GM18511 (cell line): ENCODE results near the gene OR51B4.
A peak's percentile ranks its signal among the peaks of the same experiment; 100 is the strongest.
"Not testable (repeated sequence)": the region's sequence is repeated elsewhere in the genome, so short reads cannot be mapped to it uniquely, and the experiment has no call there.

ENCODE experiments used
- ATAC-seq: cut with Tn5 transposase; IDR thresholded peaks from one replicate; pipeline ENCODE4 v1.9.1; 2021; ENCODE audit warnings: mild to moderate bottlenecking, moderate library complexity; ENCODE audit not compliant: unreplicated experiment

The OR51B4 gene

DNA sequence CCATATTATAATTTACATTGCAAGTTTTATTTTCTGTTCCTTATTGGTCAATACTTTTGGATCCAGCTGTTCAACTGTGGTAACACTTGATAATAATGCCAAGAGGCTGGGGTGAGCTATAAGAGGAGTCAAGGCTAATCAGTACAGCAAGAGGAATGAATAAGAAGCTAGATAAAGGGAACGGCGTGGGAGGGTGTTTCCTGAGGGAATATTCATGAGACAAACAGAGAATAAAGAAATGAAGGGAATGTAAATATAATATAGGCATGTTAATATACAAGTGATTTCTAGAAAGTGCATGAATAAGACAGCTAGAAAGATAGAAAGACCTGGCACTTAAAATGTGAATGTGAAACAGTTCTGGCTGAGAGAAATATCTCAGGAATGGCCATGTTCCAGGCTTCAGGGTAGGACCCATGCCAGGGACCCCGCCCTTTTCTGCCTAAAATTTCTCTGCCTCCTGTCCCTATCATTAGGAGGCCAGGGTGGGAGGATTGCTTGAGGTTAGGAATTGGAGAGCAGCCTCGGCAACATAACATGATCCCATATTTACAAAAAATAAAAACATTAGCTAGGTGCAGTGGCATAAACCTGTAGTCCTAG is 3.9 kb downstream of the OR51B4 start:
- ATAC-seq = no peak

DNA sequence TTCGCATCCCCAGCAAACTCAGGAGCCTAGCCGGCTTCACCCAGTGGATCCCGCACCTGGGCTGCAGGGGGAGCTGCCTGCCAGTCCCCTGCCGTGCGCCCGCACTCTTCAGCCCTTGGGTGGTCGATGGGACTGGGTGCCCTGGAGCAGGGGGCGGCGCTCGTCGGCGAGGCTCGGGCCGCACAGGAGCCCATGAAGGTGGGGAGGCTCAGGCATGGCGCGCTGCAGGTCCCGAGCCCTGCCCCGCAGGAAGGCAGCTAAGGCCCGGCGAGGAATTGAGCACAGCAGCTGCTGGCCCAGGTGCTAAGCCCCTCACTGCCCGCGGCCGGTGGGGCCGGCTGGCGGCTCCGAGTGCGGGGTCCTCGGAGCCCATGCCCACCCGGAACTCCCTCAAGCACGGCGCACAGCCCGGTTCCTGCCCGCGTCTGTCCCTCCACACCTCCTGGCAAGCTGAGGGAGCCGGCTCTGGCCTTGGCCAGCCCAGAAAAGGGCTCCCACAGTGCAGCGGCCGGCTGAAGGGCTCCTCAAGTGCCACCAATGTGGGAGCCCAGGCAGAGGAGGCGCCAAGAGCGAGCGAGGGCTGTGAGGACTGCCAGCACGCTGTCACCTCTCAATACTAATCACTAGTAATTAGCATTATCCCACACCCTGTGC is 7.3 kb downstream of the OR51B4 start:
- not testable (repeated sequence) for ATAC-seq

DNA sequence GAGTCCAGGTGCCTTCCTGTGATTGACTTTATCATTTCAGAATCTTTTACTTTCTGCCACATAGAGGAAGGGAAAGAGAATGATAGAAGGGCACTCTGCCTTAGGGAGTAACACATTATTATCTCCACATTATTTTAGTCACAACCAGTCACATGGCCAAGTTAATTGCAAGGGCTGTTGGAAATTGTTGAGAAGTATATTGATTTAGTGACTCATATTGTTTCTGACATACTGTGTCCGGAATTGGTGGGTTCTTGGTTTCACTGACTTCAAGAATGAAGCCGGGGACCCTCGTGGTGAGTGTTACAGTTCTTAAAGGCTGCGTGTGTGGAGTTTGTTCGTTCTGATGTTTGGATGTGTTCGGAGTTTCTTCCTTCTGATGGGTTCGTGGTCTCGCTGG is 8.7 kb downstream of the OR51B4 start:
- ATAC-seq = no peak

GRCh38 chr11:5291207-5291838 is 10.4 kb downstream of the OR51B4 start:
- ATAC-seq = peak; percentile 94

DNA sequence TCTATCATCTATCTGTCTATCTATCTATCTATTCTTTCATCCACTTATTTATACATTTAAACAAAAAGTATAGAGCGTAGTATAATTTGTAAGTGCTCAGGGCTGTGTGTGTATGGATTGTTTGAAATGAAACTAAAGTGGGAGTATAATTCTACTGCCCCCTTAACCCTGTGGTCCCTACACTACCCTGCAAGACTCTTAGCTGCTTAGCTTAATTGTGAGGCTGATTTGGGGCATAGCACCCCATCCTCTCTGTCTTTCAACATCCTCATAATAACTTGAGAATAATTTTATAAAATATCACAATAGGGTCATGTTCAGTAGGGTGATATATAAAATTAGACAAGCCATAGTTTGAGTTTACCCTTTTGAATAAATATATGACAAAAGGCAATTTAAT is 11.6 kb downstream of the OR51B4 start:
- ATAC-seq = no peak

DNA sequence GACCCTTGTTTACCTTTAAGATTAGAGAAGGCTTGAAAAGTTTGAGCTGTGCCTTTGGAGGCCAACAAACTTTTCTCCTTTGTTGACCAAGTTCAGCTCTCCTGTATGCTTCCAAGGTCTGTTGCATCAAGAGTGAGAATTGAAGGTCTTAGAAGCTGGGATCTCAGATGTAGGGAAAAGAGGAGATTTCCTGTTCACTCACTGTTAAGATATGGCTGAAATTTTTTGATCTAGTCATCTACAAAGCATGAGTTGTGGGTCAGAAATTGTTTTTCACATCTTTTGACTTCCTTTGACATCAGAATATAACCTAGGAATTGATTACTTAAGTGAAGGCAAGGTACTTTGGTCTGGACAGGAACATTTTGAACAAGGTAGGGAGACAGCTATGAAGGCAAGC is 12.1 kb downstream of the OR51B4 start:
- no peak for ATAC-seq

DNA sequence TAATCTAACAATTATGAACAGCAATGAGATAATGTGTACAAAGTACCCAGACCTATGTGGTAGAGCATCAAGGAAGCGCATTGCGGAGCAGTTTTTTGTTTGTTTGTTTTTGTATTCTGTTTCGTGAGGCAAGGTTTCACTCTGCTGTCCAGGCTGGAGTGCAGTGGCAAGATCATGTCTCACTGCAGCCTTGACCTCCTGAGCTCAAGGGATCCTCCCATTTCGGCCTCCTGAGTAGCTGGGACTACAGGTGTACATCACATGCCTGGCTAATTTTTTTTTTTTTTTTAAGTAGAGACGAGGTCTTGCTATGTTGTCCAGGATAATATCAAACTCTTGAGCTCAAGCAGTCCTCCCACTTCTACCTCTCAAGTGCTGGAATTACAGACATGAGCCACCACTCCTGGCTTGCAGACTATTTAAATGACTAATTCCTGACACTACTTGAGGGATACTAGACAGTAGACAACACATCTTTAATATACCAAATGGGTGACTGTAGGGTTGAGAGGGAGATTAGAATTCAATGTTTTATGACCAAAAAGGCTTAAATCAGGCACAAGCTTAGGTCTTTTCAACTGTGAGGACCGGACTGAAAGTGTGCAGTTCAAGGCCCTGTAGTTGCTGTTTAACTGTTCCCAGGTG is 12.7 kb downstream of the OR51B4 start:
- ATAC-seq = no peak

DNA sequence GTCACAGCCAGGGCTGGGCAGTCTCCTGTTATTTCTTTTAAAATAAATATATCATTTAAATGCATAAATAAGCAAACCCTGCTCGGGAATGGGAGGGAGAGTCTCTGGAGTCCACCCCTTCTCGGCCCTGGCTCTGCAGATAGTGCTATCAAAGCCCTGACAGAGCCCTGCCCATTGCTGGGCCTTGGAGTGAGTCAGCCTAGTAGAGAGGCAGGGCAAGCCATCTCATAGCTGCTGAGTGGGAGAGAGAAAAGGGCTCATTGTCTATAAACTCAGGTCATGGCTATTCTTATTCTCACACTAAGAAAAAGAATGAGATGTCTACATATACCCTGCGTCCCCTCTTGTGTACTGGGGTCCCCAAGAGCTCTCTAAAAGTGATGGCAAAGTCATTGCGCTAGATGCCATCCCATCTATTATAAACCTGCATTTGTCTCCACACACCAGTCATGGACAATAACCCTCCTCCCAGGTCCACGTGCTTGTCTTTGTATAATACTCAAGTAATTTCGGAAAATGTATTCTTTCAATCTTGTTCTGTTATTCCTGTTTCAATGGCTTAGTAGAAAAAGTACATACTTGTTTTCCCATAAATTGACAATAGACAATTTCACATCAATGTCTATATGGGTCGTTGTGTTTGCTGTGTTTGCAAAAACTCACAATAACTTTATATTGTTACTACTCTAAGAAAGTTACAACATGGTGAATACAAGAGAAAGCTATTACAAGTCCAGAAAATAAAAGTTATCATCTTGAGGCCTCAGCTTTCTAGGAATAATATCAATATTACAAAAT is 13.4 kb downstream of the OR51B4 start:
- no peak for ATAC-seq

GRCh38 chr11:5286901-5287300 is 14.8 kb downstream of the OR51B4 start:
- no peak for ATAC-seq

GRCh38 chr11:5286351-5286750 is 15.4 kb downstream of the OR51B4 start:
- no peak for ATAC-seq

DNA sequence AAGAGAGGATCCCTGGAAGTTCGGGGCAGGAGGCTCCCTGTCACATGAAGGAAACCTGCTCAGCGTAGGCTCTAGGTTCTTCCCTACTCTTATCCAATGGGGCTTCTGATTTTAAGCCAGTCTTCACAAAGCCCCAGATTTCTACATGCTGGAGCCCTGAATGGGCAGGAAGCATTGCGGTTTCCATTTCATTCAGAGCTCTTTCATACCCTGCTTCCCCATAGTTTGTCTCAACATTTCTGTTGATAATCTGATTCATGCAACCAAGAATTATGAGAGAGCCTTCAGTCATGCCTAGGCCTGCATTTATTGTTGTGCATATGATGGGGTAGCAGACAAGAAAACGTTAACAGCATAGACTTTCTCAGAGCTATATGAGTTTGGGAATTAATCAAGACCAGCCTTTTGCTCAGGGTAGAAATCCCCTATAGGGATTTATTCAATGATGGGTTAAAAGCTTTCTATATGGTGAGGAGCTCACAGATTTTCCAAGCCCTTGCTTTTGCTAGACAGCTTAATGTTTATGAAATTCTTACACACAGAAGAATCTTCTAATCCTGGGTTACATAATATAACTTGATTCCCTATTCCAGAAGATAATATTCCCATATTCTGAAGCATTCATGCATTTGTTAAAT is 15.9 kb downstream of the OR51B4 start:
- ATAC-seq = peak; percentile 49

- no peak for ATAC-seq
Measured at GRCh38 chr11:5284637-5285036, 17.1 kb downstream of the OR51B4 start.

GRCh38 chr11:5283882-5284281 is 17.9 kb downstream of the OR51B4 start:
- ATAC-seq = no peak

DNA sequence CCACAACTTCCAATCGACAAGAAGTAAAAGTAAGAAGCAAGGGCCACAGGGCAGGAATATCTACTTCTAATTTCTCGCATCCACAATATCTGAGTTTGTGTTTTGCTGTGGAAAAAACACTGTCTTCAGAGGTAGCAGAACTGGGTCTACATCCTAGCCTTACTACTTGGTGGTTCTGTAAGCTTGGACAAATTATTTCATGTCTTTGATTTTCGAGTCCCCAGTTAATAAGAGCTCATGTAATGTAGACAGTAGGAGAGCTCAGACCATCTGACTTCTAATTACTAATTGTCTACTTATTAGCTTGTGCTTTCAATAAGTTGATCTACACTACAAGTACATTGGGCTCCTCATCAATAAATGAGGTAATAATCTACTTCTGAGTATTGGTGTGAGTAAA is 18.7 kb downstream of the OR51B4 start:
- no peak for ATAC-seq

GRCh38 chr11:5282628-5283027 is 19.1 kb downstream of the OR51B4 start:
- ATAC-seq = no peak

GRCh38 chr11:5281596-5281995 is 20.1 kb downstream of the OR51B4 start:
- ATAC-seq = no peak

DNA sequence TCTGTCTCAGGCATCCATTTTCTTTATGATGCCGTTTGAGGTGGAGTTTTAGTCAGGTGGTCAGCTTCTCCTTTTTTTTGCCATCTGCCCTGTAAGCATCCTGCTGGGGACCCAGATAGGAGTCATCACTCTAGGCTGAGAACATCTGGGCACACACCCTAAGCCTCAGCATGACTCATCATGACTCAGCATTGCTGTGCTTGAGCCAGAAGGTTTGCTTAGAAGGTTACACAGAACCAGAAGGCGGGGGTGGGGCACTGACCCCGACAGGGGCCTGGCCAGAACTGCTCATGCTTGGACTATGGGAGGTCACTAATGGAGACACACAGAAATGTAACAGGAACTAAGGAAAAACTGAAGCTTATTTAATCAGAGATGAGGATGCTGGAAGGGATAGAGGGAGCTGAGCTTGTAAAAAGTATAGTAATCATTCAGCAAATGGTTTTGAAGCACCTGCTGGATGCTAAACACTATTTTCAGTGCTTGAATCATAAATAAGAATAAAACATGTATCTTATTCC is 21.1 kb downstream of the OR51B4 start:
- peak; percentile 95 for ATAC-seq

DNA sequence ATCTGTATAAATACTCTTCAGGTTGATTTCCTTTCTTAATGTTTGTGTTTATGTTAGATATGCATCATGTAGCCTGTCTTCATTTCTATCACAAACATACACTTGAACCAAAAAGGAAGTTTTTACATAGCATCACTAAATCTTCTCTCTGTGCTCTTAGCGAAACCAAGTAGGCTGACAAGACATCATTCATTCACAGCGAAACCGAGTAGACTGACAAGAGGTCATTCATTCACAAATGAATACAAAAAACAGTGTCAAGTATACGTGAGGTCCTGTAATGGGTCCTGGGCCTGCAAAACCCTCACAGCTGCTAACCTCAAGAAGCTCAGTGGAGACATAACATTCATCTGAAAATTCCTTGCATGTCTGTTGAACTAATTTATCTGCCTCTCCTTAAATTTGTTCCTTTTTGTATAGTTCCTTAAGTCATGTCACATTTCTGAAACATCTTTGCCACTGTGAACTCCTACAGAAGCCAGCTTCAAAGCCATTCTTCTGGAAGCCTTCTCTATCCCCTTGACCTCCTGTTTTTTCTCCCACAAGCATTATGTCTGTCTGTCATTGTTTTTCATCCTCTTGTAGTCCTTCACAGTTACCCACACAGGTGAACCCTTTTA is 22.2 kb downstream of the OR51B4 start:
- ATAC-seq = no peak

DNA sequence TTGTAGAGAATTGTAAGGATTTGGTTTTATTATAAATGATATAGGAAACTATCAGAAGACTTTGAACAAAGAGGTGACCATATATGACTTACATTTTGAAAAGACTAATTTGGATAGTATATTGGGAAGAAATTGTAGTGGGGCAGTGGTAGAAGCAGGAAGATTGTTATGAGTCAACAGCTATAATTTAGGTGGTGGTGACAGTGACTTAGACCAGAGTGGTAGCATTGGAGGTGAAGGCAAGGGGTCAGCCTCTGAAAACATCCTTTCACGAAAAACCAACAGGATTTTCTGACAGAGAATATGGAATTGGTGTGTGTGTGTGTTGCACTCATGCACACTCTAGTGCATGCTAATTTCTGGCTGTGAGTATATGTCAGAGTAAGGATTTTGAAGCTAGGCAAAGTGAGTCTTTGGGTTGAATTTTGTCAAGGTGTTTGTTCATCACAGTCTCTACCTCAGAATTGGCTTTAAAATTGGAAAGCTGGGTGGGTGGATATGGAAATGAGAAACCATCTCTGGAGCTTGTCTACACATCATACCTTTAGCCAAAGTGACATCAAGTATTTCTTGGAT is 23.9 kb downstream of the OR51B4 start:
- ATAC-seq = peak; percentile 50

- no peak for ATAC-seq
Measured at GRCh38 chr11:5276697-5277096, 25.0 kb downstream of the OR51B4 start.
